ENCODE data around the gene CAMK2D. TPM values are rescaled to one million over a fixed set of nuclear protein-coding genes. Genes with fewer than 3 reads are reported as not detected.

CAMK2D gene
- total RNA-seq, 1 experiment from 2014 or later, result 9.0 TPM

- Histone ChIP-seq H3K27me3 (ENCODE audit: insufficient read depth, low read length) (no peaks in the 10 kb centered on the region), H2BK12ac (ENCODE audit: insufficient read length, low read depth, low read length) (no peak overlapping the region), H3K27ac (ENCODE audit: insufficient read length, low read depth, low read length) (no peak overlapping the region), H2BK20ac (ENCODE audit: low read depth, low read length, poor library complexity, severe bottlenecking) (no peak overlapping the region), H2BK15ac (ENCODE audit: low read depth, low read length) (no peak overlapping the region), H2AFZ (ENCODE audit: low read length) (no peak overlapping the region), H3K79me2 (ENCODE audit: insufficient read depth, low read length) (no peaks in the 10 kb centered on the region), H2BK5ac (ENCODE audit: insufficient read length, low read length) (no peak overlapping the region), H4K5ac (ENCODE audit: insufficient read length, low read depth, low read length) (no peak overlapping the region), H3K14ac (ENCODE audit: insufficient read depth, low read length) (no peak overlapping the region), H3K23me2 (ENCODE audit: insufficient read length, low read depth, low read length, poor library complexity, severe bottlenecking) (no peaks in the 10 kb centered on the region), H4K20me1 (ENCODE audit: control insufficient read depth, insufficient read depth, insufficient read length) (no peaks in the 10 kb centered on the region), H2BK120ac (ENCODE audit: low read depth, low read length, poor library complexity, severe bottlenecking) (no peak overlapping the region), H4K8ac (replicated peaks; ENCODE audit: insufficient read length, low read depth, low read length) (no peak overlapping the region), H3T11ph (ENCODE audit: low read length) (no peak overlapping the region), H3K4me1 (ENCODE audit: insufficient read depth, low read length) (no peaks in the 10 kb centered on the region), H3K23ac (ENCODE audit: insufficient read length, low read depth, low read length) (no peak overlapping the region), H2AK5ac (ENCODE audit: insufficient read length, low read length) (no peak overlapping the region), H3K79me1 (ENCODE audit: insufficient read depth, low read depth, low read length, poor library complexity, severe bottlenecking) (no peaks in the 10 kb centered on the region), H3K18ac (ENCODE audit: insufficient read length, low read depth, low read length) (no peak overlapping the region), H3K9me3 (ENCODE audit: control insufficient read depth, low read depth, low read length) (no peaks in the 10 kb centered on the region), H3K9ac (ENCODE audit: extremely low read depth, insufficient read length, low read length) (no peak overlapping the region), H4K91ac (ENCODE audit: insufficient read length, low read depth, low read length) (no peak overlapping the region), H3K4ac (ENCODE audit: low read depth, low read length) (no peak overlapping the region), H3K56ac (ENCODE audit: insufficient read length, low read depth, low read length) (no peak overlapping the region), H3K4me2 (ENCODE audit: insufficient read depth, insufficient read length, low read length) (no peak overlapping the region)
- Mint-ChIP-seq H3K36me3 (ENCODE audit: insufficient read depth in 1 of 3, low read depth in 3 of 3) (peaks cover 0 to 1% (median 0%) of the 10 kb centered on the region in 3 experiments; a peak in 3 of 7 replicates), H3K27me3 (ENCODE audit: low read depth) (no peaks in the 10 kb centered on the region), H3K4me3 (no peak overlapping the region), H3K27ac (no peak overlapping the region; a peak in 1 of 7 replicates), H3K9me3 (peaks cover 0 to 2% of the 10 kb centered on the region in 2 experiments; a peak in 1 of 5 replicates), H3K4me1 (no peaks in the 10 kb centered on the region)
- DNase-seq, result no peak
- TF ChIP-seq CTCF (conservative IDR thresholded peaks at IDR 0.05), result no peak
- WGBS (ENCODE audit: extremely low coverage, insufficient read length, low lambda C conversion rate), result no CpG with 5 or more reads among the region's 4 CpGs
Observed at GRCh38 chr4:113682730-113683537, 78.6 kb downstream of the CAMK2D start.
